Astrocyte (in vitro differentiated cells and primary cell): Measurements from ENCODE around the gene CCK. TPM values are rescaled to one million over a fixed set of nuclear protein-coding genes. Genes with fewer than 3 reads are reported as not detected.

Experiments used
- DNase-seq: peaks from one replicate; pipeline ENCODE4 v3.0.0-alpha.2; 2010; ENCODE audit warnings: low read depth
- FAIRE-seq: peaks from 2 replicates; lab custom pipeline; 2011; peaks lifted over from hg19 to GRCh38; lab: Jason Lieb, UNC
- H2AFZ ChIP-seq: 2 replicates; pipeline ENCODE4 v1.6.0; 2012; ENCODE audit warnings: low read depth, low read length, inconsistent platforms
- H3K27ac ChIP-seq: 2 replicates; pipeline ENCODE4 v1.5.1; 2011; ENCODE audit warnings: low read depth, low read length, inconsistent platforms
- H3K27me3 ChIP-seq: 2 replicates; pipeline ENCODE4 v1.6.0; 2011; ENCODE audit warnings: low read length, inconsistent platforms; ENCODE audit not compliant: insufficient read depth
- H3K36me3 ChIP-seq: 2 replicates; pipeline ENCODE4 v1.5.1; 2011; ENCODE audit warnings: low read length, inconsistent platforms; ENCODE audit not compliant: insufficient read depth
- H3K4me1 ChIP-seq: 2 replicates; pipeline ENCODE4 v1.5.1; 2011; ENCODE audit warnings: low read length, inconsistent platforms; ENCODE audit not compliant: insufficient read depth
- H3K4me2 ChIP-seq: 2 replicates; pipeline ENCODE4 v1.6.0; 2012; ENCODE audit warnings: low read length, inconsistent platforms
- H3K4me3 ChIP-seq: 2 replicates; pipeline ENCODE4 v1.5.1; 2011; ENCODE audit warnings: low read depth, mild to moderate bottlenecking, low read length, inconsistent platforms; ENCODE audit not compliant: insufficient read depth
- H3K79me2 ChIP-seq: 2 replicates; pipeline ENCODE4 v1.6.0; 2012; ENCODE audit warnings: mild to moderate bottlenecking, low read length, inconsistent platforms; ENCODE audit not compliant: insufficient read depth
- H3K9ac ChIP-seq: 2 replicates; pipeline ENCODE4 v1.6.0; 2012; ENCODE audit warnings: mild to moderate bottlenecking, low read length, inconsistent platforms
- H3K9me3 ChIP-seq: 2 replicates; pipeline ENCODE4 v1.5.1; 2012; ENCODE audit warnings: low read depth, mild to moderate bottlenecking, low read length, inconsistent platforms; ENCODE audit not compliant: insufficient read depth
- H4K20me1 ChIP-seq: 2 replicates; pipeline ENCODE4 v1.6.0; 2012; ENCODE audit warnings: low read length, inconsistent platforms; ENCODE audit not compliant: insufficient read depth
- H3K27ac Mint-ChIP-seq: one replicate; pipeline ENCODE4 v1.8.0; 2021; ENCODE audit warnings: mild to moderate bottlenecking, mixed read lengths; ENCODE audit not compliant: unreplicated experiment
- H3K27me3 Mint-ChIP-seq: one replicate; pipeline ENCODE4 v1.8.0; 2021; ENCODE audit warnings: low read depth, mixed read lengths; ENCODE audit not compliant: unreplicated experiment
- H3K36me3 Mint-ChIP-seq: one replicate; pipeline ENCODE4 v1.8.0; 2021; ENCODE audit warnings: low read depth, mixed read lengths; ENCODE audit not compliant: unreplicated experiment
- H3K4me1 Mint-ChIP-seq: one replicate; pipeline ENCODE4 v1.8.0; 2021; ENCODE audit warnings: low read depth, mixed read lengths; ENCODE audit not compliant: unreplicated experiment
- H3K4me3 Mint-ChIP-seq: one replicate; pipeline ENCODE4 v1.8.0; 2021; ENCODE audit warnings: mild to moderate bottlenecking, moderate library complexity, mixed read lengths; ENCODE audit not compliant: unreplicated experiment
- H3K9me3 Mint-ChIP-seq: one replicate; pipeline ENCODE4 v1.8.0; 2021; ENCODE audit warnings: mild to moderate bottlenecking, mixed read lengths; ENCODE audit not compliant: unreplicated experiment
- EZH2 ChIP-seq: IDR thresholded peaks from 2 replicates; pipeline ENCODE4 v1.6.1; 2012; ENCODE audit warnings: mild to moderate bottlenecking, low read length, inconsistent platforms; ENCODE audit not compliant: insufficient read depth
- total RNA-seq: library from RNA; stranded (reverse); gene quantifications from 2 replicates; pipeline ENCODE4 v1.2.1, GENCODE V29; 2021
- TF ChIP-seq, protein P1 (sequence below): IDR thresholded peaks from 2 replicates; pipeline ENCODE4 v1.5.1; 2011; ENCODE audit warnings: low read depth, mild to moderate bottlenecking, inconsistent platforms, low read length, moderate library complexity; ENCODE audit not compliant: insufficient read depth

The CCK gene
- total RNA-seq, 1 donor from 2014 or later: not detected

DNA sequence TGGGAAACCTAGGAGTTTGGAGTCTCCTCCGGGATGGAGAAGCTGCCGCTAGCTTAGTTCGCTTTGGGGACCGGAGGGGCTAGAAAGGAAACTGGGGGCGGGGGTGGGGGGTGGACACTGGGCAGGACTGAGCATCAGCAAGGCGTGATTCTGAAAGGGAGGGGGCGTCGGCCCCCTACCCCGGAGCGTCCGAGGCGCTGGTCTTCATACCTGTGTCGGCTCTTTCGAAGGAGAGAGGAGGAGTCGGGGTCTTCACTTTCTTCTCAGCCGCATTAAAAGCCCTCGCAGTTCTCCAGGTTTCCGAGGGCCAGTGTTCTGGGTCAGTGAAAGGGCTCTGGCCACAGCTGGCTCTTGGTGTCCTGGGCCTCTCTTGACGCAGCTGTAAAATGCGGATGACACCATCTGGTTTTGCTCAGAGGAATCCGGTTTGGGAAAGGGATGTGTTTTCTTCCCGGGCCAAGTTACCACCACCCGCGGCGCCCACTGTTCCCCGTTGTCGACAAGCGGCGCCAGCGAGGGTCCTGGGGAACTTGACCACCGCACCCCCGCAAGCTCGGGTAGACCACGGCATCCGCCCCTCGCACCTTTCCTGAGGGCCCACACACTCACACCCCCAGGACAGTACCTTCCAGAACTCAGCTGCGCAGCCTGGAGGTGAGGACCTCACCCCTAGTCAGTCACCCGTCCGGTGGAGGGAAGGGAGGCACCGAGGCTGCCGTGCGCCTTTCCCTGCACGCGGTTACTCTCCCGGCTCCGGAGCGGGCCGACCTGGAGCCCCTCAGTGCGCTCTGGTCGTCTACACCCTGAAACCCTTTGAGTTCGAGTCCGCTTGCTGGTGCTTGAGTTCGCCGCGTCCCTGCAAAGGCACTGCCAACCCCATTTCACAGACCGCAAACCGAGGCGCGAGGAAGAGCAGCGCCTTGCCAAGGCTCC, 660 bp downstream of the CCK start:
- DNase-seq (no peak), FAIRE-seq (no peak)
- Histone ChIP-seq H3K27me3 (peaks cover 43% of the 10 kb centered on the region), H4K20me1 (no peaks in the 10 kb centered on the region), H3K4me3 (peak overlapping the region; percentile 33), H3K79me2 (no peaks in the 10 kb centered on the region), H3K27ac (no peak overlapping the region), H3K9me3 (no peaks in the 10 kb centered on the region), H3K4me1 (peaks cover 14% of the 10 kb centered on the region), H3K36me3 (no peaks in the 10 kb centered on the region), H3K4me2 (peak overlapping the region; percentile 62), H3K9ac (no peak overlapping the region), H2AFZ (no peak overlapping the region)
- TF ChIP-seq EZH2: peak; percentile 53
- TF ChIP-seq, protein P1, sequence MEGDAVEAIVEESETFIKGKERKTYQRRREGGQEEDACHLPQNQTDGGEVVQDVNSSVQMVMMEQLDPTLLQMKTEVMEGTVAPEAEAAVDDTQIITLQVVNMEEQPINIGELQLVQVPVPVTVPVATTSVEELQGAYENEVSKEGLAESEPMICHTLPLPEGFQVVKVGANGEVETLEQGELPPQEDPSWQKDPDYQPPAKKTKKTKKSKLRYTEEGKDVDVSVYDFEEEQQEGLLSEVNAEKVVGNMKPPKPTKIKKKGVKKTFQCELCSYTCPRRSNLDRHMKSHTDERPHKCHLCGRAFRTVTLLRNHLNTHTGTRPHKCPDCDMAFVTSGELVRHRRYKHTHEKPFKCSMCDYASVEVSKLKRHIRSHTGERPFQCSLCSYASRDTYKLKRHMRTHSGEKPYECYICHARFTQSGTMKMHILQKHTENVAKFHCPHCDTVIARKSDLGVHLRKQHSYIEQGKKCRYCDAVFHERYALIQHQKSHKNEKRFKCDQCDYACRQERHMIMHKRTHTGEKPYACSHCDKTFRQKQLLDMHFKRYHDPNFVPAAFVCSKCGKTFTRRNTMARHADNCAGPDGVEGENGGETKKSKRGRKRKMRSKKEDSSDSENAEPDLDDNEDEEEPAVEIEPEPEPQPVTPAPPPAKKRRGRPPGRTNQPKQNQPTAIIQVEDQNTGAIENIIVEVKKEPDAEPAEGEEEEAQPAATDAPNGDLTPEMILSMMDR: no peak
- Mint-ChIP-seq H3K4me1 (peaks cover 9% of the 10 kb centered on the region), H3K27ac (no peak overlapping the region), H3K27me3 (peaks cover 41% of the 10 kb centered on the region), H3K9me3 (peaks cover 4% of the 10 kb centered on the region), H3K4me3 (no peak overlapping the region), H3K36me3 (no peaks in the 10 kb centered on the region)

DNA sequence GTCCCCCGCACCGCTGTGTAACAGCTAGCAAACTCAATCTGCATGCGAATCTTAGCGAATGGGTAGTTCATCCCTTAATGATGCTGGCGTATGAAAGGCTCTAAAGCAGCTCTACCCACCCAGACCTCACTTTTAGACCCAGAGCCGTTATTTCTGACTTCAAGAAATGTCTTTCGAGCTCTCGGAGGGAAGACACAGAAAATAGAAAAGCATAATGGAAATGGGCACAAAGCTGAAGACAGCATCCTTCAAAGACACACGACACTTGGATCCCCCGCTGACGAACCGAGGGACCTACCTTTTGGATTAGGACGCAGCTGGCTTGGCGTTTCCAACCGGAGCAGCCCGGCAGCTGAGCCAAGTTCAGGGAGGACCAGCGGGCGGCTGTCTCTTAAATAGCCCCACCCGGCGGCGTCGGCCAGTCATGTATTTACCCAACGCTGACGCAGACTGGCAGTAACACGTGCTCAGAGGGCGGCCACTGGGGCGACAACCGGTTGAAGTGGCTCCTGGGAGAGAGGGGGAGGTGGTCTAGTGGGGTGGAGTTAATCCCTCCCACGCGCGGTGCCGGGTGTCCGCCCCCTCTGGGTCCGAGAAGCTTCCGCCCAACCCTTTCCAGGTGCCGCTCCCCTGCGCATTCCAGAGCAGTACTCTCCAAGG, 1.5 kb downstream of the CCK start:
- Histone ChIP-seq H3K9ac (no peak overlapping the region), H3K4me2 (peak overlapping the region; percentile 62), H4K20me1 (no peaks in the 10 kb centered on the region), H3K9me3 (no peaks in the 10 kb centered on the region), H3K27ac (no peak overlapping the region), H3K4me1 (peaks cover 14% of the 10 kb centered on the region), H2AFZ (no peak overlapping the region), H3K27me3 (peaks cover 40% of the 10 kb centered on the region), H3K36me3 (no peaks in the 10 kb centered on the region), H3K4me3 (peak overlapping the region; percentile 33), H3K79me2 (no peaks in the 10 kb centered on the region)
- Mint-ChIP-seq H3K4me3 (no peak overlapping the region), H3K27me3 (peaks cover 39% of the 10 kb centered on the region), H3K9me3 (peaks cover 4% of the 10 kb centered on the region), H3K36me3 (no peaks in the 10 kb centered on the region), H3K27ac (no peak overlapping the region), H3K4me1 (peaks cover 9% of the 10 kb centered on the region)
- DNase-seq (no peak), FAIRE-seq (no peak)
- TF ChIP-seq, protein P1: no peak
- TF ChIP-seq EZH2: peak; percentile 18
